Measurements from ENCODE around the gene SLC43A3.
A peak's percentile ranks its signal among the peaks of the same experiment; 100 is the strongest.

SLC43A3 gene

DNA sequence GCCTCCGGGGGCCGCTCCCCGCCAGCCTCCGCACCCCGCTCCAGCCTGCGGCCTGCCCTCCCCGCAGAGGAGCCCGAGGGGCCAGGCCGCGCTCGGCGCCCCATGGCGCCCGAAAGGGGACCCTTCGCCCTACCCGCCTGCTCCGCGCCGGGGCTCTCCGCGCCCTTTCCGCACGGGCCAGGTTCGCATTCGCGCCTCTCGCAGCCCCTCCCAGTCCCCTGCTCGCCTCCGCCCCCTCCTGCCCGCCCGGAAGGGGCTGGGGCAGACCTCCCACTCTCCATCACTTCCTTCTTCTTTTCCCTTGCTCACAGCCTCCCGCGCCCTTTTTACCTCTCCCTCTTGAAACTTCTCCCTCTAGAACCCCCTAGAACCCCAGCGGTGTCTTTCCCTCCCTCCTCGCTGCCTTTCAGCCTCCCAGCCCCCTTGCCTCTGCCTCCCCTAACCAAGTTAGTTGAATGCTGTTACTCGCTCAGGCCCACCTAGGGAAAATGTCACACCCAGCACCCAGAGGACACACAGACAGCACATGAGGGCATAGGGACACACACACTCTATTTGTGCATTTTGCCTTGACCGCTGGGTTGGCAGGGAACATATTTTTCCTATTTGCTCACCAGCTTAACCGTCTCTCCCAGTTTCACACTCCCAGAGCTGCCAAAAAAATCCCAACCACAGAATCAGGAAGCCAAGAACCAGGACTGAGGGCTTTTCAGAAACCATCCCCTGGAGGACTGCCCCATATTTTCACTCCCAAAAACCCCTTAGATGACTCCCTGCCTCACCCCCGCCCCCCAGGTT is at the start of gene SLC43A3:
TSS of gene SLC43A3 (minus strand) at position 193 of the 798 bp plus-strand sequence. CDS start 949 bp downstream, outside the sequence.
- DNase-seq (ENCODE audit: low read depth): peak; percentile 88

DNA sequence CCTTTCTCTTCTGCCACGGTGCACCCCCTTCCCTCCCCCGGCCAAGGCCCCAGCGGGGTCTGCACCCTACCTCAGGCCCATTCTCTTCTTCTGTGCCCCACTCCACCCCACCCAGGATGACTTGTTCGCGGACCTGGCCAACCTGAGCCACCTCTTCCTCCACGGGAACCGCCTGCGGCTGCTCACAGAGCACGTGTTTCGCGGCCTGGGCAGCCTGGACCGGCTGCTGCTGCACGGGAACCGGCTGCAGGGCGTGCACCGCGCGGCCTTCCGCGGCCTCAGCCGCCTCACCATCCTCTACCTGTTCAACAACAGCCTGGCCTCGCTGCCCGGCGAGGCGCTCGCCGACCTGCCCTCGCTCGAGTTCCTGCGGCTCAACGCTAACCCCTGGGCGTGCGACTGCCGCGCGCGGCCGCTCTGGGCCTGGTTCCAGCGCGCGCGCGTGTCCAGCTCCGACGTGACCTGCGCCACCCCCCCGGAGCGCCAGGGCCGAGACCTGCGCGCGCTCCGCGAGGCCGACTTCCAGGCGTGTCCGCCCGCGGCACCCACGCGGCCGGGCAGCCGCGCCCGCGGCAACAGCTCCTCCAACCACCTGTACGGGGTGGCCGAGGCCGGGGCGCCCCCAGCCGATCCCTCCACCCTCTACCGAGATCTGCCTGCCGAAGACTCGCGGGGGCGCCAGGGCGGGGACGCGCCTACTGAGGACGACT is 49.3 kb upstream of the SLC43A3 start:
- no peak for DNase-seq (ENCODE audit: low read depth)

DNA sequence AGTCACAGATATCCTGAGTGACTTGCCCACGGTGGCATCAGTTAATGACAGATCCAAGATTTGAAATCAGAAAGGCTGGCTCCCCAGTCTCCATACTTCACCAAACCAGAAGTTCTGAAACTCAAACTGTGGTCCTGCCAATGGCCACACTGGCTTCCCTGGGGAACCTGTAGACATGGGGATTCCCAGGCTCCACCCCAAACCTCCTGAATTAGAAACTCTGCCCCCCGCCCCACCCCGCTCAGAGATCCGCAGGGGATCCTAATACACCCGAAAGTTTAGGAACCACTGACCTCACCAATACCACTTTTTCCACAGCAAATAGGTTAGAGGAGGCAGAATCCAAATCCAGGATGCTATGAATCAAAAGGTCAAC is 48.7 kb upstream of the SLC43A3 start:
- DNase-seq (ENCODE audit: low read depth): no peak

DNA sequence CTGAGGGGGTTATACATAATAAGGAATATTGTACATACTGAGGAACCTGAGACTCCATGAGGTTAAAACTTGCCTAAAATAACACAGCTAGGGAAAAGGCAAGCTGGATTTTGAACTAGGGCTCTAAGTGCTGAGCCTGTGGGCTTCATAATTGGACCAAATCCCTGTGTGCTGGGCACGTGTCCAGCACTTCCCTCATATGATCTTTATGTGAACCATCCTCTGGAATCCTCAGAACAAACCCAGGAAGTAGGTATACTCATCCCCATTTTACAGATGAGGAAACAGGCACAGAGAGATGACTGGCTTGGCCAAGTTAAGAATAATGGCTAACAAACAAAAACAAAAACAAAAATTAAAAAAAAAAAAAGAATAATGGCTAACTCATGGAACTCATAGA is 48.3 kb upstream of the SLC43A3 start:
- no peak for DNase-seq (ENCODE audit: low read depth)

DNA sequence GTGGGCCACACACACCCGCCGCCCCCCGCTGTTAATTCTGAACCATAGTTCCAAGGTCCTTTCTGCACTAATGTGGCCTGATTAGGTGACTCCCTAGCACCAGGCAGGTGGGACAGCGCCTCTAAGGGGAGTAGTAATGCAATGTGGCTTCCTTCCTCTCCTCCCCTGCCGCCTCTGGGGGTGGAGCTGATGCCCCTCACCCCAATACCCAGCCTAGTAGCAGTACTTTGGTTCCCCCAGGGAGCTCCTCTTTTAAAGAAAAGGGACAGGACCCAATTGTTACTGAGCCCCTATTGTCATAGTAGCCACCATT is 47.8 kb upstream of the SLC43A3 start:
- DNase-seq (ENCODE audit: low read depth): no peak

DNA sequence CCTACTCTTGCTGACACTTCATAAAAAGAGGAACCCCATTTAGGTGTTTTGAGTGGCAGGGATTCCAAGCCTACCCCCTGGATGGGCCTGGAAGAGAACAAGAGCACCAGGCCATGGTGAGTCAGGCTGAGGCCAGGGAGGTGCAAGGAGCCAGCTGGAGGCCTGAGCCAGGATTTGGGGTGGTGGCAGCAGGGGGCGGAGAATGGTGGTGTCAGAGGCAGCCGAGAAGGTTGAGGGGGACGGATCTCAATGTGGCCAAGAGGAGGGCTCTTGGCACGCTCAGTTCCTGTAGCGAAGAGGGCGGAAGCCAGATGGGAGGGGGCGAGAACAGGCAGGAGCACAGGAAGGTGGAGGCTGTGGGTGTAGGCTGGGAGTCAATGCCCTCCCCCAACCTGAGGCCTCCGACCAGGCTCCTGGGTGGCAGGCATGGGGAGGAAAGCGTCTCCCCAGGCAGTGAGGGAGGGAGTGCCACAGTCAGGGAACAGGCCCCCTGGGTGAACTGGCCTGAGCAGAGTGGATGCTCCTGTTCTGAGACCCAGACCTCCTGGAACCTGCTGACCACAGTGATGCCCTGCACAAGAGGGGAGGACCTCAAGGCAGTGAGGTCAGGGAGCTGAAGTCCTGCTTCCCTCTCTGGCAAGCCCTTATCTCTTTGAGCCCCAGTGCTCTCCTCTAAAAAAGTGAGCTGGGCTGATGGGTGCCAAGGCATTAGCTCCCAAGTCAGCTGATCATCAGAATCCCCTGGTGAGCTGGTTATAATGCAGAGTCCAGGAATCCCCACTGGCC is 47.3 kb upstream of the SLC43A3 start:
- DNase-seq (ENCODE audit: low read depth): no peak

DNA sequence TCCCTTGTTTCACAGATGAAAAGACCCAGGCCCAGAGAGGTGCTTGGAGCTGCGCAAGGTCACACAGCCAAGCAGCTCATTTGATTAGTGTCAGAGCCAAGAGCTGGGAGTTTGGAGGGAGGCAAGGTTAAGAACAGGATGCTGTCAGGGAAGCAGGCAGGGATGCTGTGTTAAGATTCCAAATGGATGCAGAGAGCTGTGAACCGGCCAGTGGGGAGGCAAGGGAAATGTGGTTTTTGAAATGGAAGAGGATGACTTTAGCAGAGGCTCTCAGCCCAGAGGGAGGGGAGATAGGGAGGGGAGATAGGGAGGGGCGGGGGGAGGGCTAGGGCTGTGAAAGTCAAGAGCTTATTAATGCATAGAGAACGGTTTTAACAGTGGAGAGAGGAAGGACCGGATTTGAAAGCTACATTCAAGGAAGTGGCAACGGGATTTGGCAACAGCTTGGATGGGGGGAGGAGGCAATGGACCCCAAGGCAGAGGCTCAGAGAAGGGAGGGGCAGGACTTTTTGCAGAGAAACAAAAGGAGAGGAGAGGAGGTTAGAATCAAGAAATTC is 46.4 kb upstream of the SLC43A3 start:
- no peak for DNase-seq (ENCODE audit: low read depth)

DNA sequence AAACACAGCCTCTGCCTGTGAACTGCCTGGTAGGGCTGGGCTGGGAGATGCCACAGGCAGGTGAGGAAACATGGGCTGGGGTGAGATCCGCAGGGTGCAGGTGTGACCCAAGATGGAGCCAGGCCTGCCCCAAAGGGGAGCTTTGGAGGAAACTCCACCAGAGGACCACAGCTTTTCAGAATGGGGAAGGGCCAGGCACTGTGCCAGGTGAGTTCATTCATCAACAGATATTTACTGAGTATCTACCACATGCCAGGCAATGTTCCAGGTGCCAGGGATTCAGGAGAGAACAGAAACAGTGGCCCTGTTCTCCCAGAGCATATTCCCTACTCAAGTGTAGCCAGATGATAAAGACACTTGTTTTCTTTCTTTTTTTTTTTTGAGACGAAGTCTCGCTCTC is 44.6 kb upstream of the SLC43A3 start:
- DNase-seq (ENCODE audit: low read depth): no peak

DNA sequence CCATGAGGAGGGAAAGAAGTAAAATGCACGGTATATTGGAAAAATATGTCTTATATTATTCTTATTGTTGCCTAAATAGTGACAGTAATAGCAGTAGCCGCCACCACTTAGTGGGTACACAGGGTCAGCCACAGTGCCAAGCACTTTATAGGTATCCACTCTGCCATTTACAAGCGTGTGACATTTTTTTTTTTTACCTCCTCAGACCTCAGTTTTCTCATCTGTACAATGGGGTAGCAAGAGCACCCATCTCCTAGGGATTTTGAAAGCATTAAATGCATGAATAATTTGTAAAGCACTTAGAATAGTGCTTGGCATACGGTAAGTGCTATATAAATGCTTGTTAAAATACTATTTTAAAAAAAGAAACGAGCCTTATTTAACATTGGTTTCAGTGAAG is 42.3 kb upstream of the SLC43A3 start:
- DNase-seq (ENCODE audit: low read depth): no peak

DNA sequence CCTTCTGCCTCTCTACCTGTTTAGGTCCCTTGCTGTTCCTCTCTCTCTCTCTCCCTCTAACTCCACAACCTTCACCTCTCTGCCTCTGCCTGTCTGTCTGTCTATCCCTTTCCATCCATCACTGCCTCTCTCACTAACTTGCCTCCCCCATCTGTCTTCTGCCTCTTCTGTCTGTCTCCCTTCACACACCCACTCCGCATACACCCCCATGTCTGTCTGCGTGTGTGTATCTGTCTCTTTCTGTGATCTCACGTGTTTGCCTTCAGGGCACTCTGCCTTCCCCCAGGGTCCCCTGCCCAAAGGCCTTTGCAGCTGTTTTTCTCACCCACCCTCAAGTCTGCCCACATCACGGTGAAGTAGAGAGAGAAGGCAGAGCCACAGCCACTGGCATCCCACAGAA is 41.4 kb upstream of the SLC43A3 start:
- no peak for DNase-seq (ENCODE audit: low read depth)

DNA sequence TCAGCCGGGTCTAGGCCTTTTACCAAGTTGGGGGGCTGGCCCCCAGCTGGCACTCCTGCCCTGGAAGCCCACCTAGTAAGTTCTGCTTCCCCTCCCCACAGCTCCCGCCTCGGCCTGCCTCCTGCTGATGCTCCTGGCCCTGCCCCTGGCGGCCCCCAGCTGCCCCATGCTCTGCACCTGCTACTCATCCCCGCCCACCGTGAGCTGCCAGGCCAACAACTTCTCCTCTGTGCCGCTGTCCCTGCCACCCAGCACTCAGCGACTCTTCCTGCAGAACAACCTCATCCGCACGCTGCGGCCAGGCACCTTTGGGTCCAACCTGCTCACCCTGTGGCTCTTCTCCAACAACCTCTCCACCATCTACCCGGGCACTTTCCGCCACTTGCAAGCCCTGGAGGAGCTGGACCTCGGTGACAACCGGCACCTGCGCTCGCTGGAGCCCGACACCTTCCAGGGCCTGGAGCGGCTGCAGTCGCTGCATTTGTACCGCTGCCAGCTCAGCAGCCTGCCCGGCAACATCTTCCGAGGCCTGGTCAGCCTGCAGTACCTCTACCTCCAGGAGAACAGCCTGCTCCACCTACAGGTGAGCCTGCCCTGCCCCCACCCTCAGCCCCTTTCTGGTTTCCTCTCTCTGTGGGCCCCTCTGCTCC is 40.7 kb upstream of the SLC43A3 start:
- DNase-seq (ENCODE audit: low read depth): no peak

DNA sequence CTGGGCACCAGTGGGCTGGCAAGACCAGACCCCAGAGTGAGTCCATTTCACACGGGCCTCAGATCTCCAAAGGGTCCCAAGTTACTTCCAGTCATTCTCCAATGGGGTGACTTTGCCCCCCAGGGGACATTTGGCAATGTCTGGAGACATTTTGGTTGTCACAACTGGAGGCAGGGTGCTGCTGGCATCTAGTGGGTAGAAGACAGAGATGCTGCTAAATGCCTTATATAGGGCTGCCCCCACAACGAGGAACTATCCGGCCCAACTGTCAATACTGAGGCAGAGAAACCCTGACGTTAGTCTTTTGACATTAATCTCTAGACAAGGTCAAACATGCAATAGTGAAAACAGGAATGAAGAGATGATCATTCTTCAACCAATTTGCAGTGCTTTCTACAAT is 39.8 kb upstream of the SLC43A3 start:
- DNase-seq (ENCODE audit: low read depth): no peak

DNA sequence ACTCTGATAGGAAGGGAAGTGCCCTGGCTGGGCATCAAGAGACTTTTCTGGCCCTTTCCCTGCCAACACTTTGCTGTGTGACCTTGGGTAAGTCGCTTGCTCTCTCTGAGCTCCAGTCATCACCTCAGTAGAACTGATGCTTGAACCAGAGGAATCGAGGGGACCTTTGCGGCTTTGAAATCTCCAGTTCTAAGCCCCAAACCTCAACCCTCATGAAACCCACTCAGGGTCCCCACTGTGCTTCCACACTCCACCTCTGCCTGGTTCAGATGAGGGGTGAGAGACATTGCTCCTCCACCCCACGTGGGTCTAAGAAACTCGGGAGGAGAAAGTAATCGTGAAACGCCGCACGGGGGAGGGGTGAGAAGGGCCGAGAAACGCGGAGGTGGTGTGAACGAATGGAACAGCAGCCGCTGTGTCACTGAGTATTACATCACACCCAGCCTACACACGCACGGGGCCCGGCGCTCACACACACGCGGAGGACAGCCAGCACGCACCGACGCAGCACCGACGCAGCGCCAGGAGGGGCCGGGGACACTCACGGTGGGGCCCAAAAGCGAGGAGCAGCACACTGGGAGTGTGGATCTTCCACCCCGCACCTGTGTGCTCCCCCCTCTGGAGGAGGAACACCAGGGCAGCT is 37.7 kb upstream of the SLC43A3 start:
- peak; percentile 33 for DNase-seq (ENCODE audit: low read depth)

DNA sequence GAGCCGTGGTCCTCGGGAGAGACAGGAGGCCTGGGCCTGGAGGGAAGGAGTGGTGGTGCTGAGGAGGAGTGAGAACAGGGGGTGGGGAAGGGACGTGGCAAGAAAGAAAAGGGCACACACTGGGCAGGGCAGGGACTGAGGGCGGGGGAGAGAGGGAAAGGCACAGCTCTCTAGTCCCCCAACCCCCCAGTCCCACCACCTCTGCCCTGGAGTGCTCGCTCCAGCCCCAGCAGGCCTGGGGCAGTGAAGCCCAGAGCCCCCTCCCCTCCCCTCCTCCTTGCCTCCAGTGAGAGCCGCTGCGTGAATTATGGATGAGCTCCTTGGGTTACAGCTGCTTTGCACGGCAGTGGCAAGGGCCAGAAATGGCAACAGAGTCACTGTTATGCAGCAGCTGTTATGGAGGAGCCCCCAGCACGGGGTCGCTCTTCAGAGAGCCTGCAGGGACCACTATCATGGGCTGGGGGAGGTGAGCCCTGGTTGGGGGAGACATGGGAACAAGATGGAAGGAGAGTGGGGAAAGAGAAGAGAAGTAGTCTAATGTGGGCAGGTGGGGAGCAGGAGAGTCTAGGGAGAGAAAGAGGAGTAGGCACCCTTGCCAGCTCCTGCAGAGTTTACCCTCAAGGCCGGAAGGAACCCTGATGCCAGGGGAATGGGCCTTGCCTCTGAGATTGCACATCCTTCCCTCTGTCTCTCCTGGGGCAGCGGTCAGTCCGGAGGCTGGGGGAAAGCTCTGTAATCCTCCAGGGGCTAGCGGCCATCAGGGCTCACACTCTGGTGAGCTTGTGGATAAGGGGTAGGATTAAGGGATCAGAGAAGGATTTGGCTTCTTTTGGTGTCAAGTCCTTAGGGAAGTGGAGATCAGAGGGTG is 37.0 kb upstream of the SLC43A3 start:
- DNase-seq (ENCODE audit: low read depth): no peak

DNA sequence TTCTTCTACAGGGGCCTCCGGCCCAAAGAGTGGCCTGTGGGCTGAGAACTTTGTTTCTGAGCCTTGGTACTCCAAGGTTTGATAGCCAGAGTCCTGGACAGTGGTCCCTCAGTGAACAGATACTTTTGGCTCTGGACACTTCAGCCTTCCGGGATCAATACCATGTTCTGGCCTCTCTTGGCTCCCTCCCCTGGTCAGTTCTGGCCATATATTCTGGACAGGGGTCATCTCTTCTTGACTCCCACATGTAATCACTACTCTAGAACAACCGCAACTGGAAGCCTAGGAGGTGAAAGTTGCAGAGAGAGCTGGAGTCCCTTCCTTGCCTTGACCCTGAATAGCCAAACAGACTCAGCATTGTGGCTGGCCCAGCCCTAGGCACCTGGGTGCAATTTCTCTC is 35.7 kb upstream of the SLC43A3 start:
- no peak for DNase-seq (ENCODE audit: low read depth)

DNA sequence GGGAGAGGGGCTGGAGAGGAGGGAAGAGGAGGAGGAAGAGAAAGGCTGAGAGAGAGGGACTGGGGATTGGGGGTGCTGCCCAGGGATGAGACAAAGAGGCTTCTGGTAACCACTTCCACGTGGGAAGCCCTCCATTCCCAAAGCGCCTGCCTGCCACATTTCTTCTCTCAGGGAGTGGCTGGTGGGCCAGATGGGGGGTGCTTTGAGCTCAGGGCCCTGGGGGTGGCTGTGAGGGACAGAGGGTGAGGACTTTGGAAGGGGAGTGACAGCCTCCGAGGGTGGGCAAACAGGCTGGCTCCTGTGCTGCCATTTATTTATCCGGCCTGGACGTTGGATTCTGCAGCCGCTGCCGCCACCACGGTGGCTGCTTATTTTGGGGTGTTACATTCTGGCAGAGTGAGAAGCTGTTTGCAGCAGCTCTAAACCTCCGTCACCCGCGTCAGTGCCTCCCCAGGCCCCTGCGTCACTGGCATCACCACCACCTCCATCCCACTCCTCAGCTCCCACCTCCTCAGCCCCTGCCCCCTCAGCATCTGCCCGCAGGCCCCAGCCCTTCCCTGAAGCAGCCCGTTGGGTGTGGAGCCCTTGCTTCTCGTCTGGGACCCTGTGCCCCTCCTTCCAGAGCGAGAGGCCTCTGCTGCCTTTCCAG is 35.0 kb upstream of the SLC43A3 start:
- DNase-seq (ENCODE audit: low read depth): no peak

DNA sequence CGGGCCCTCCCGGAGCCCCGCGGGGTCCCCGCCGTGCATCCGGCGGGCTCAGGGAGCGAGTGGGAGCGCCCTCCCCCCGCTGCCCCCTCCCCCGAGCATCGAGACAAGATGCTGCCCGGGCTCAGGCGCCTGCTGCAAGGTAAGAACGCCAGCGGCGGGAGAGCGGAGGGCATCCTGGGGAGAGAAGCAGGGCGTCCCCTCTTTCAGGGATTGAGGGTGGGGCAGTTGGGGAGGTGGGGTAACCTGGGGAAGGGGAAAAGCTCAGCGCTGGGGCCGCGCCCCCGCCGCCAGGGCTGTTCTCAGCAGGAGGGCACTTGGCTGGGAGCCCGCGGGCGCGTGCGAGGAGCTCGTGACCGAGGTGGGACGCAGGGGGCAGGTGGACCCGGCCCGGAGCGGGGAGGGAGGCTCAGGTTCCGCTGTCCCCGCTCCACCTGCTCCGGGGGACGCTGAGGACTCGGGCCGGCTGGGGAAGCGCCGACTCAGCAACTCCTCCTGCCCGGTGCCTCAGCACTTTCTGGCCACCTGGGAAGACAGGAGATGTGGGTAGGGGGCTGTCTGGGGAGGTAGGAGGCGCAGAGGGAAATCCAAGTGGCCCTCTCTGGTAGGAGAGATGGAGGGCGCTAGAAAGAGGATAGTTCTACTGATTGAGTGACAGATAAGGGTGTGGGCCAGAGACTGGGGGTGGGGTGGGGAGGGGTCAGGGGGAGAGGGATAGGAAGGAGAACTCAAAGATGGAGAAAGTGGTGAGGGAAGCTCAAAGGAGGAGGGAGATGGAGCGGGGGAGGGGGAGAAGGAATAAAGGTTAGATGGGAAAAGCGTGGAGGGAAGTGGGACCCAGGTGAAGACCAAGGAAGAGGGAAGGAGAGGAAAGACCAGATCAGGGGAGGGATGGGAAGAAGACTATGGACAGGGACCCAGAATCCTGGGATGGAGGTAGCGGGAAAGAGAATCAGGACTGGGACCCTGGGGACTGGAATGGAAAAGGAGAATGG is 34.1 kb upstream of the SLC43A3 start:
- no peak for DNase-seq (ENCODE audit: low read depth)

DNA sequence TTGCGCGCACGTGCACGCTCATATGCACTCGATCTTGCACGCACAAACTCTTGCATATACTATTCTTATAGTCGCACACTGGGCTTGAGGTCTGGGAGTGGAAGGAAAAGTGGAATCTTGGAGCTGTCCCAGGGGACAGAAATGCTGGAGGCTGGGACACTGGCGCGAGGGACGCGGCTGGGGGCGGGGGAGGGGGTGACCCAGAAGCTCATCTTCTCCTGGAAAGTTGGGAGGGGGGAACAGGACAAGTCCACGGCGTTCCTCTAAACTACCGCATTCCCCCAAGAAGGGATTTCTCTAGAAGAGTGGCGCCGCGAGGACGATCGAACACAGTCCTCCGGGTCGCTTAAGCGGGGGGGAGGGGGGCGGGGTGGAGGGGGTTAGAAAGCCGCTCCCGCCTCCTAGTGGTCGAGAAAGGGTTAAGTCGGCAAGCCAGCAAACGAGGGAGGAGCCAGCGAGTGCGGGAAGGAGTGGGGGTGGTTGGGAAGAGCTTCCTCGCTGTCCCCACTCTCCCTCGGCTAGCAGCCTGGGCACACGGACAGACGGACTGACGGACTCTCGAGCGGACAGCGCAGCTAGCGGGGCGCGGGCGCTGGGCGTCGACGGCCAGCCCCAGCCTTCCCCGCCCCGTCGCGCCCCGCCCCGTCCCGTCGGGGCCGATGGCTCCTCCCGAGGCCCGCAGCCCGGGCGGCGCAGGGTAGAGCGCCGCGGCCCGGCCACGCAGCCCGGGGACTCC is 33.3 kb upstream of the SLC43A3 start, which contains the start of gene RTN4RL2:
TSS of gene RTN4RL2 (plus strand) at position 507 of the 736 bp plus-strand sequence. CDS start 338 bp downstream, outside the sequence.
- peak; percentile 32 for DNase-seq (ENCODE audit: low read depth)
